Left renal cortex interstitium (tissue), 4 donors: ENCODE results near the gene RTN4. TPM values are rescaled to one million over a fixed set of nuclear protein-coding genes. Genes with fewer than 3 reads are reported as not detected.

Source experiments
- DNase-seq, 4 donors: peaks; one replicate each; pipeline ENCODE4 v3.0.0-alpha.2; 2013; ENCODE audit warnings: low read depth in 4 of 4, low spot score in 2 of 4, missing footprints in 1 of 4
- polyA plus RNA-seq, 4 donors: library from polyadenylated mRNA; unstranded; fragments of 120-200 nt; gene quantifications; one replicate each; pipeline ENCODE4 v1.2.1, GENCODE V29; 2013; ENCODE audit not compliant: insufficient read length in 4 of 4

The RTN4 gene
- polyA plus RNA-seq, 4 donors, result 293 to 406 (median 341) TPM

GRCh38 chr2:54939446-54940118 lies 110.7 kb downstream of the RTN4 start:
- DNase-seq, result no peak

- DNase-seq, result no peak
Measured at GRCh38 chr2:54936766-54937165, 113.5 kb downstream of the RTN4 start.

DNA sequence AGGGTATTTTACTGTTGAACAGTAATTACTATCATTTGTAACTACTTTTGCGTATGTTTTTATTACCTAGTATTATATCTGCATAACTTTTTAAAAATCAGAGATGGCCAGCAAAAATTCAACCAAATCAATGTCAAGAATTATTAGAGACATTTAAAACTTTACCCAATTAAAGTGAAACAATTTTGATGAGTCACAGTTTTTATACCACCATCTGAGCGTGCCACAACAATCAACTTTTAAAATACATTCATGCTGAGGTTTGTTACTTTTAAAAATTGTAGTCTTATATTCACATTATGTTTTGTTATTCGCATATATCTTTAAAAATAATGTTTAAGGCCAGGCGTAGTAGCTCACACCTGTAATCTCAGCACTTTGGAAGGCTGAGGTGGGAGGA lies 114.9 kb downstream of the RTN4 start:
- DNase-seq, result no peak

GRCh38 chr2:54931473-54931872 lies 118.8 kb downstream of the RTN4 start:
- DNase-seq, result no peak

GRCh38 chr2:54928719-54929118 lies 121.5 kb downstream of the RTN4 start:
- no peak for DNase-seq

- DNase-seq, result no peak
Measured at GRCh38 chr2:54927751-54928615, 122.3 kb downstream of the RTN4 start.

DNA sequence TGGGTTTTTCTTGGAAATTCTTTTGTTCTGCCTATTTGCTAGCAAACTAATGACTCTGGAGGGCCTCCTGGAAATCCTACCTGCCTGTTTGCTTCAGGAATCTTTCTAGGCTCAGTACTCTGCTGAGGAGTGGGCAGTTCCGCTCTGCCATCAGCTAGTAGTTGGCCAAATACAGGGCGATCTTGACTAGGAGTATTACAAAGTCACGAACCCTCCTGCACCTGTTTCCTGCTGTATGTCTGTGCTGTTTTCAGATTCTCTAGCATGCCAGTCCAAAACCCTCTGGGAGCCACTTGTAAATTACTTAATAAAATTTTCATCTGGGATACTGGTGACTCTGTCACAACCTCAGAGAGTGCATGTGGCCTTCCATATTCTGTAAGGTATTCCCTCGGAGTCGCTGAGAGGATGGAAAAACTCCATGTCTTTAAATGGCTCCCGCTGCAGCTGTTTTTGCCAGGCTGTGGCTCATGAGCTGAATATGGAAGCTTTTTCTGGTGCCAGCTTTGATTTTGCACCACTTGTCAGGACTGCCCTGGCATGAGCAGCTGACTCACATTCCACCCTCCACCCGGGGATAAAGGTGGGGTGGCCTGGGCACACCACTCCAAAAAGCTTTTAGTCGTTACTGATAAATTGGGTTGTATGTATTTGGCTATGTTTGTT lies 123.0 kb downstream of the RTN4 start:
- no peak for DNase-seq

DNA sequence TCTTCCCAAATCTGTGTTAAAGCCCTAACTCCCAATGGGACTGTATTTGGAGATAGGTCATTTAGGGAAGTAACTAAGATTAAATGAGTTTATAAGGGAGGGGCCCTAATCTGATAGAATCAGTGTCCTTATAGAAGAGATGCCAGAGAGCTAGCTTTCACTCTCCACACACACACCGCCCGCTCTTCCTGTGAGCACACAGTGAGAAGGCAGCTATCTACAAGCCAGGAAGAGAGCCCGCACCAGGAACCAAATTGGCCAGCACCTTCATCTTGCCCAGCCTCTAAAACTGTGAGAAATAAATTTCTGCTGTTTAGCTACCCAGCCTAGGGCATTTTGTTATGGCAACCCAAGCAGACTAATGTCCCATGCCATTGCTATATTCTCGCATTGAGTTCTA lies 125.2 kb downstream of the RTN4 start:
- no peak for DNase-seq

DNA sequence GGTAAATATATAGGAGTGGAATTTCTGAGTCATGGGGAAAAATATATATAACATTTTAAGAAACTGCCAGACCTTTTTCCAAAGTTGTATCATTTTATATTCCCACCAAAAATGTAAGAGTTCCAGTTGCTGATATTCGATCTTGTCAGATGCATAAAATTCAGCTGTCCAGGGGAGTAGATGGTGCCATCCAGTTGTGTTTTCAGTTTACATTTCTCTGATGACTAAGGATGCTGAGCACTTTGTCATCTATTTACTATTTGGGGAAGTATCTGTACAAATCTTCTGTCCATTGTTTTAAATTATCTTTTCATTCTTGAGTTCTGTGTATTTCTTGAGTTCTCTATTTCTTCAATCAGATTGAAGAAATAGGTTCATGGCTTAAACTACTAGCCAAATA lies 126.1 kb downstream of the RTN4 start:
- DNase-seq, result no peak

Other genes starting within 250 kb of the RTN4 start
- 10 to 100 TPM; 14.5 to 42.5 (median 27.2) TPM for gene CLHC1, start 181.8 kb upstream of the RTN4 start, polyA plus RNA-seq
- 1,000 to 10,000 TPM; 1,497 to 2,336 (median 1,812) TPM for gene RPS27A, start 182.2 kb upstream of the RTN4 start, polyA plus RNA-seq
- gene MTIF2, start 218.8 kb upstream of the RTN4 start, polyA plus RNA-seq, result 10 to 100 TPM; 36.0 to 45.6 (median 42.7) TPM